ENCODE data around the gene OR14A2. TPM values are rescaled to one million over a fixed set of nuclear protein-coding genes. Genes with fewer than 3 reads are reported as not detected.
"Not testable (repeated sequence)": the region's sequence is repeated elsewhere in the genome, so short reads cannot be mapped to it uniquely, and the experiment has no call there.

OR14A2 gene
- polyA plus RNA-seq (ENCODE audit: insufficient read length in 3 of 3) = not detected
- long read RNA-seq, donor 1 = 0 reads
- long read RNA-seq, donor 2 = 0 reads
- long read RNA-seq, donor 3 = 0 reads
- long read RNA-seq, donor 4 = 0 reads
- long read RNA-seq, donor 5 = 0 reads
- long read RNA-seq, donor 6 = 0 reads
- long read RNA-seq, donor 7 = 0 reads
- long read RNA-seq, donor 8 = 0 reads
- long read RNA-seq, donor 9 = 0 reads
- long read RNA-seq, donor 10 = 0 reads
- long read RNA-seq, donor 11 = 0 reads
- long read RNA-seq, donor 12 = 0 reads
- long read RNA-seq, donor 13 = 0 reads
- long read RNA-seq, donor 14 = 0 reads
- long read RNA-seq, donor 15 = 0 reads
- long read RNA-seq, donor 16 = 0 reads

GRCh38 chr1:247748041-247748440, at the start of gene OR14A2:
OR14A2 (minus strand) TSS chr1:247748141.
- no peak for DNase-seq

- no peak for DNase-seq
These were observed 49.6 kb upstream of the OR14A2 start for GRCh38 chr1:247797518-247797917.

GRCh38 chr1:247769603-247770002, 21.7 kb upstream of the OR14A2 start:
- DNase-seq = no peak

- DNase-seq = no peak
These were observed 12.5 kb upstream of the OR14A2 start, which contains the start of gene OR1C1 for GRCh38 chr1:247760456-247760855. OR1C1 (minus strand) TSS chr1:247760556; CDS start chr1:247758406, 2,150 bp downstream.

- not testable (repeated sequence) for DNase-seq
These were observed 6.4 kb upstream of the OR14A2 start for GRCh38 chr1:247754311-247754710.

GRCh38 chr1:247749870-247750269, 1.9 kb upstream of the OR14A2 start:
- no peak for DNase-seq

GRCh38 chr1:247747616-247748015, 325 bp downstream of the OR14A2 start:
- DNase-seq = no peak

GRCh38 chr1:247746391-247746935, 1.5 kb downstream of the OR14A2 start:
- no peak for DNase-seq

GRCh38 chr1:247742215-247742760, 5.7 kb downstream of the OR14A2 start:
- not testable (repeated sequence) for DNase-seq

GRCh38 chr1:247741756-247742155, 6.2 kb downstream of the OR14A2 start:
- DNase-seq = no peak

GRCh38 chr1:247740721-247741120, 7.2 kb downstream of the OR14A2 start:
- no peak for DNase-seq

- DNase-seq = no peak
These were observed 9.6 kb downstream of the OR14A2 start, which contains the start of gene OR14K1 for GRCh38 chr1:247738315-247738714. OR14K1 (plus strand) TSS chr1:247738615; CDS start chr1:247738615, 0 bp downstream.

GRCh38 chr1:247721222-247721621, 26.7 kb downstream of the OR14A2 start:
- DNase-seq = no peak

GRCh38 chr1:247716546-247716945, 31.4 kb downstream of the OR14A2 start, which contains the start of gene OR6F1:
OR6F1 (minus strand) TSS chr1:247716646; CDS start chr1:247712755, 3,891 bp downstream.
- no peak for DNase-seq

GRCh38 chr1:247713753-247714152, 34.2 kb downstream of the OR14A2 start:
- DNase-seq = no peak

- DNase-seq = not testable (repeated sequence)
These were observed 37.3 kb downstream of the OR14A2 start for GRCh38 chr1:247710681-247711080.

GRCh38 chr1:247701338-247701737, 46.6 kb downstream of the OR14A2 start:
- DNase-seq = no peak

- DNase-seq = peak; percentile 16
These were observed 66.5 kb downstream of the OR14A2 start for GRCh38 chr1:247681288-247681897.

- no peak for DNase-seq
These were observed 67.8 kb downstream of the OR14A2 start for GRCh38 chr1:247680171-247680570.

GRCh38 chr1:247679639-247680038, 68.3 kb downstream of the OR14A2 start, which contains the start of gene OR13G1:
OR13G1 (minus strand) TSS chr1:247679739; CDS start chr1:247673041, 6,698 bp downstream.
- DNase-seq = no peak
